SH-SY5Y (cell line): ENCODE results near the gene TRPM3.

Source experiments
- GATA2 ChIP-seq: IDR thresholded peaks from 2 replicates; pipeline ENCODE4 v1.6.1; 2011; ENCODE audit warnings: mild to moderate bottlenecking, low read depth, low read length
- GATA3 ChIP-seq: IDR thresholded peaks from 2 replicates; pipeline ENCODE4 v1.6.1; 2011; ENCODE audit warnings: low read depth, mild to moderate bottlenecking, low read length, moderate library complexity

DNA sequence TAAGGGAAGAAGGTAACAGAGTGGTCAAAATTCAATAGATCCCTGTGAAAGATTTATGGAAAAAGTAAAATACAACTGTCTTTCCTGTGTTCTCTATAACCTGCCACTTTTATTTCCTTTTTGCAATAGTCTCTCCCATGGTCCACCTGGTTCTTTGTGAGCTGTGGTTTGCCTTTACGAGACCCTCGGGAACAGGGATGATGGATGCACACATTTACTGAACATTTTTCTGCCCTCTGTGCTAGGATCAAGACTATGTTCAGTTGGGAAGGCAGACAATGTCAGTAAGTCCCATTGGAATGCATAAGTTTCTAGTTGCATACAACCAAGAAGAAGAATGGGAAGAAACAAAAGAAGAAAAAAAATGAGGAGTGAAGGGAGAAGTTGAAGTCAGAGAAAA, 281.2 kb downstream of the TRPM3 start:
- TF ChIP-seq GATA3 (no peak), GATA2 (no peak)
